IgD-negative memory B cell (primary cell): Measurements from ENCODE around the gene KIAA1217. TPM values are rescaled to one million over a fixed set of nuclear protein-coding genes. Genes with fewer than 3 reads are reported as not detected.
"Not testable (repeated sequence)": the region's sequence is repeated elsewhere in the genome, so short reads cannot be mapped to it uniquely, and the experiment has no call there.

Source experiments
- H3K27ac Mint-ChIP-seq, 3 donors: one replicate each; pipeline ENCODE4 v1.8.0; 2020 to 2022; ENCODE audit warnings: mild to moderate bottlenecking in 3 of 3, mixed read lengths in 3 of 3, moderate library complexity in 1 of 3
- H3K27me3 Mint-ChIP-seq: one replicate; pipeline ENCODE4 v1.8.0; 2021; ENCODE audit warnings: mixed read lengths
- H3K36me3 Mint-ChIP-seq: one replicate; pipeline ENCODE4 v1.8.0; 2020; ENCODE audit warnings: mild to moderate bottlenecking, mixed read lengths
- H3K4me1 Mint-ChIP-seq, 3 donors: one replicate each; pipeline ENCODE4 v1.8.0; 2020 to 2022; ENCODE audit warnings: mixed read lengths in 3 of 3, mild to moderate bottlenecking in 1 of 3
- H3K4me3 Mint-ChIP-seq, 4 donors: one replicate each; pipeline ENCODE4 v1.8.0; 2020 to 2022; ENCODE audit warnings: mild to moderate bottlenecking in 4 of 4, mixed read lengths in 4 of 4, moderate library complexity in 3 of 4
- H3K9me3 Mint-ChIP-seq, 3 donors: one replicate each; pipeline ENCODE4 v1.8.0; 2020 to 2021; ENCODE audit warnings: mixed read lengths in 3 of 3, mild to moderate bottlenecking in 1 of 3
- polyA plus RNA-seq: library from polyadenylated mRNA; unstranded; fragments of 300-500 nt; fragmentation: Illumina TruSeq; gene quantifications from one replicate; pipeline ENCODE4 v1.2.3, GENCODE V29; 2021

KIAA1217 gene
- polyA plus RNA-seq, 1 donor from 2014 or later = not detected

DNA sequence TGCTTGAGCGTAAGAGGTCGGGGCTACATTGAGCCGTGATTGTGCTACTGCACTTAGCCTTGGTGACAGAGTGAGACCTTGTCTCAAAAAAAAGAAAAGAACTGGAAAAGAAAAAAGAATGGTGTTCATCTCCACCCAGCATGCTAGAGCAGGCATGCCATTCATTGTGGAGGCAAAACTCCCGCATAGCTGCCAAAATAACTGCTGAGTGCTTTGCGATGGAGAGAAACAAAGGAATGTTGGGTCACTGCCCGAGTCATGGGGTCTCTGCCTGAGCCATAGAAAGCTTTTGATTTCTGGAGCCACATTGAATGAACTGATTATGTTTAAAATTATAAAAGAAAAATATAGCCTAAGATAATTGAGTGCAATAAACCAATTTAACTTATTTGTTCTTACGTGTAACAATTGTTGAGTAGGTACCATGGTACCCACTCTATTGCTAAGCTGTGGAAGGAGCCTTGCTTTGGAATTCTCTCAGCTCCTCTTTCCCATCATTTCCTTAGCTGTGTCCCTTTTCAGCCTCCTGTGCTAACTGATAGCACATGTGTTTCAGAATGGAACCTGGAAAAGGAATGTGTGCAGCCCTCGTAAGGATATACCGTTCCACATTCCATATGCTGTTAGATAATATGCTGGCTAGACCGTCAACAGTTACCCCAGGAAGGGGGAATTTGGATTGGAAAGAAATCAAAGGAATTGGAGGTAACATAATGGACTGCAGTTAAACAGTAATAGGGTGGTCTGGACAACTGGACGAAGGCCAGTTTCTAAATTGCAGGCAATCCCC, 99.0 kb downstream of the KIAA1217 start:
- Mint-ChIP-seq H3K4me3 (no peak overlapping the region), H3K9me3 (peaks cover 0 to 9% (median 2%) of the 10 kb centered on the region in 3 donors), H3K4me1 (no peaks in the 10 kb centered on the region), H3K27me3 (no peaks in the 10 kb centered on the region), H3K36me3 (no peaks in the 10 kb centered on the region), H3K27ac (no peak overlapping the region)

GRCh38 chr10:24310104-24310503, 101.2 kb downstream of the KIAA1217 start:
- Mint-ChIP-seq H3K27ac (no peak overlapping the region), H3K9me3 (peaks cover 0 to 9% (median 5%) of the 10 kb centered on the region in 3 donors), H3K4me1 (no peaks in the 10 kb centered on the region), H3K27me3 (no peaks in the 10 kb centered on the region), H3K4me3 (no peak overlapping the region), H3K36me3 (no peaks in the 10 kb centered on the region)

GRCh38 chr10:24311888-24312287, 103.0 kb downstream of the KIAA1217 start:
- Mint-ChIP-seq H3K4me1 (no peaks in the 10 kb centered on the region), H3K27ac (peak overlapping the region in 1 of 3 donors; percentile 27), H3K36me3 (no peaks in the 10 kb centered on the region), H3K9me3 (peaks cover 0 to 9% (median 3%) of the 10 kb centered on the region in 3 donors), H3K27me3 (no peaks in the 10 kb centered on the region), H3K4me3 (no peak overlapping the region)

DNA sequence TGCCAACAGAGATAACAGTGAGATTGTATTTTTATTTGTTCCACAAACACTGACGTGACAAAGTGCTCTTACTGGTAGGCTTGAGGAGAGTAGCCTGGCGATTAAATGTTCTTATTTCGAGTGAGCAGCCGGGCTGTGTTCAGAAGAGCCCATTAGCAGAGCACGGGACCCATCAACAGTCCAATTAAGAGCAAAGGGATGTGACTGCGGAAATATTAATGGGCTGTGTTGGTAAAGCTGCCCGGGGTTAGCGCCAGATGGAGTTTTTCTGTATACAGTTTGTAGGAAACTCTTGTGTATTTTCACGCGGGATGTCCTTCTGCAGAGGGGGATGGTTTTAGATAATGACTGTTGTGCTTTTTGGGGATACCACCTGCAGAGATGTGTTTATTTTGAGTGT, 104.3 kb downstream of the KIAA1217 start:
- no peaks in the 10 kb centered on the region for H3K36me3 Mint-ChIP-seq
- no peaks in the 10 kb centered on the region for H3K4me1 Mint-ChIP-seq
- H3K27me3 Mint-ChIP-seq = no peaks in the 10 kb centered on the region
- H3K27ac Mint-ChIP-seq = no peak overlapping the region
- peaks cover 0 to 9% (median 5%) of the 10 kb centered on the region in 3 donors for H3K9me3 Mint-ChIP-seq
- no peak overlapping the region for H3K4me3 Mint-ChIP-seq

DNA sequence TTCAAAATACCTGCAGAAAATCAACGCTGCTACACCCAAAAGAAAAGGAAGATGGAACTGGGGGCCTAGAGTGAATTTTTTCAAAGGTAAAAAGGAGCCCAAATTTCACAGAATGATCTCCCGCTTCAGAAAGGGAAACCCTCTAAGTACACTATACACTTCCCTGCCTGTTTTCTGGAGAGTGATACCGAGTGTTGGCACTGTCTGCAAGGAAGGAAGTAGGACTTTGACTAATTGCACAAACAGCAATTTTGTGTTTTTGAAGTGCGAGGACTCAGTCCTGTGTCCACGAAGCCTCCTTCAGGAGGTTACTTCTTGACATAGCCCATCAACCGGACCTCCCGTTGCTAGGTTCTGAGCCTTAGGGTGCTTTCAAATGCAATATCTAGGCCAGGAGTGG, 106.3 kb downstream of the KIAA1217 start:
- Mint-ChIP-seq H3K4me3 (no peak overlapping the region), H3K27me3 (no peaks in the 10 kb centered on the region), H3K4me1 (no peaks in the 10 kb centered on the region), H3K27ac (no peak overlapping the region), H3K9me3 (peaks cover 0 to 9% (median 5%) of the 10 kb centered on the region in 3 donors), H3K36me3 (no peaks in the 10 kb centered on the region)

- Mint-ChIP-seq H3K36me3 (no peaks in the 10 kb centered on the region), H3K4me1 (no peaks in the 10 kb centered on the region), H3K27ac (peak overlapping the region in 1 of 3 donors; percentile 14), H3K27me3 (no peaks in the 10 kb centered on the region), H3K4me3 (no peak overlapping the region), H3K9me3 (peaks cover 0 to 3% (median 1%) of the 10 kb centered on the region in 3 donors)
Observed at GRCh38 chr10:24318517-24318916, 109.6 kb downstream of the KIAA1217 start.

DNA sequence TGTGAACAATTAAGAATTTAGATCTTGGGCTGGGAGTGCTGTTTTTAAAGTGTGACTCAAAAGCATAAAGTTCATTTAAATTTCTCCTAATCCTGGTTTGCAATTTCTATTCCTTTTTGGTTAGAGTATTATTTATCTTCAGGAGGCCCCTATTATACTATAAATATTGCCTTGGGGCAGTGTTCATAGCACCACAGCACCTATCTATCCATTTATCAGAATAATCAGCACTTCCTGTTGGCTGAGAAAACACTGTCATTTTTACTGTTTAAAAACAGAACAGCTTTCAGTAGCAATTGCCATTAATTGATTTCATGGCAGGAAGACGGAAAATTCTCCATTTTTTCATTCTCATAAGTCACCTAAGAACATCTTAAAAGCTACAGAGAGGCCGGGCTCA, 111.4 kb downstream of the KIAA1217 start:
- Mint-ChIP-seq H3K36me3 (no peaks in the 10 kb centered on the region), H3K4me3 (no peak overlapping the region), H3K27ac (no peak overlapping the region), H3K4me1 (no peaks in the 10 kb centered on the region), H3K27me3 (no peaks in the 10 kb centered on the region), H3K9me3 (peaks cover 0 to 2% (median 1%) of the 10 kb centered on the region in 3 donors)

DNA sequence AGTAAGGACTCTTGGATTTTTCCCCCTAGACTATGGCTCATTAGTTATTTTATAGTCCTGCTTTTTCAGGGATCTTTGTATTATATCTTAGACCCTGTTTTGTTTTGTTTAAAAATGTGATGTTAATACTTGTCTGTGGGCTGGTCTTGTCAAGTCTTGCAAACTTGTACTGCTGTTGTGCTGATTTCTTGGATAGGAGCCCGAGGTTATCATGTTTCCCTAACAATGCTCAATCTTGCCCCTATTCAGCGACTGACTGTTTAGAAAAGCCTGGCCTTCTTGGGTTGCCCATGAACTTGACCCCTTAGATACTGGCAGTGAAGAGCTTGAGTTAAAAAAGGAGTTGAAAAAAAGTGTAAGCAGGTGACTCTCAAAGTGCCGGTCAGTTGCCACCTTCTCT, 115.7 kb downstream of the KIAA1217 start:
- Mint-ChIP-seq H3K36me3 (no peaks in the 10 kb centered on the region), H3K4me3 (no peak overlapping the region), H3K9me3 (peaks cover 5 to 8% (median 6%) of the 10 kb centered on the region in 3 donors), H3K4me1 (no peaks in the 10 kb centered on the region), H3K27me3 (no peaks in the 10 kb centered on the region), H3K27ac (no peak overlapping the region)

DNA sequence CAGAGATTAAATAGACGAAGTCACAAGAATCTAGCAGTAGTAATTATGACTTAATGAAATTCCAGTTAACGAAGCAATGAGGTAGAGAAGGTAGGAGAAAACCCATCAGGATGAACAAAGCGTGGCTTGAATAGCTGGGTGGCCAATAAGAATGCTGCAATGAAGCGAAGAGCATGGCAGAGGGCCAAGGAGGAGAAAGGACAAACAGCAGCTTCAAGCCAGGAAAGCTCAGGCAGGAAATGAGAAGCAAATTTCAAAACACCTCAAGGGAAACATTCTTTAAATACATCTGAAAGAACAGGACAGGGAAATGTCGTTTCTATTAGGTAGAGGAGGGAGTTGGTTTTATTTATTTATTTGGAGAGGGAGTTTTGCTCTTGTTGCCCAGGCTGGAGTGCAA, 122.5 kb downstream of the KIAA1217 start:
- Mint-ChIP-seq H3K27me3 (no peaks in the 10 kb centered on the region), H3K4me1 (no peaks in the 10 kb centered on the region), H3K27ac (no peak overlapping the region), H3K4me3 (no peak overlapping the region), H3K9me3 (peaks cover 6 to 9% (median 9%) of the 10 kb centered on the region in 3 donors), H3K36me3 (no peaks in the 10 kb centered on the region)

GRCh38 chr10:24333736-24334135, 124.8 kb downstream of the KIAA1217 start:
- H3K9me3 Mint-ChIP-seq = peaks cover 2 to 6% (median 4%) of the 10 kb centered on the region in 3 donors
- no peaks in the 10 kb centered on the region for H3K36me3 Mint-ChIP-seq
- no peaks in the 10 kb centered on the region for H3K4me1 Mint-ChIP-seq
- H3K27me3 Mint-ChIP-seq = no peaks in the 10 kb centered on the region
- H3K27ac Mint-ChIP-seq = no peak overlapping the region
- no peak overlapping the region for H3K4me3 Mint-ChIP-seq

- H3K9me3 Mint-ChIP-seq = peaks cover 2 to 5% (median 4%) of the 10 kb centered on the region in 3 donors
- no peaks in the 10 kb centered on the region for H3K27me3 Mint-ChIP-seq
- H3K36me3 Mint-ChIP-seq = no peaks in the 10 kb centered on the region
- no peak overlapping the region for H3K27ac Mint-ChIP-seq
- H3K4me1 Mint-ChIP-seq = no peaks in the 10 kb centered on the region
- H3K4me3 Mint-ChIP-seq = no peak overlapping the region
Observed at GRCh38 chr10:24334279-24334939, 125.5 kb downstream of the KIAA1217 start.

- not testable (repeated sequence) for H3K4me3 Mint-ChIP-seq, H3K27ac Mint-ChIP-seq, H3K9me3 Mint-ChIP-seq, H3K4me1 Mint-ChIP-seq, H3K36me3 Mint-ChIP-seq, H3K27me3 Mint-ChIP-seq
Observed at GRCh38 chr10:24337723-24338122, 128.8 kb downstream of the KIAA1217 start.

- H3K36me3 Mint-ChIP-seq = no peaks in the 10 kb centered on the region
- H3K9me3 Mint-ChIP-seq = peaks cover 0 to 2% (median 2%) of the 10 kb centered on the region in 3 donors
- H3K27me3 Mint-ChIP-seq = no peaks in the 10 kb centered on the region
- H3K27ac Mint-ChIP-seq = no peak overlapping the region
- H3K4me3 Mint-ChIP-seq = no peak overlapping the region
- H3K4me1 Mint-ChIP-seq = no peaks in the 10 kb centered on the region
Observed at GRCh38 chr10:24339387-24339786, 130.4 kb downstream of the KIAA1217 start.

DNA sequence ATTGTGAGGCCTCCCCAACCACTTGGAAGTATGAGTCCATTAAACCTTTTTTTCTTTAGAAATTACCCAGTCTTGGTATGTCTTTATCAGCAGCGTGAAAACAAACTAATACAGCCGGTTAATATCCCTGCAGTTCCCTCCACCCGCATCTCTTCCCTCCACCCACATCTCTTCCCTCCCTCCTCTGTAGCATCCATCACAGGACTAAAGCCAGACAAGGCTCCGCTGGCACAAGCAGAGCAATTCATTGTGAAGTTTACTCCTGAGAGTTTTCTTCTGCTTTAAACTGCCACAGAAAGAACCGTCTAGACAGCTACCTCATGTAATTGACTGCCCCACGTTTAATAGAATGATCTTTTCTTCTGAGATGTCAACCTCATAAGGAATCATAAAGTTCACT, 131.5 kb downstream of the KIAA1217 start:
- Mint-ChIP-seq H3K27me3 (no peaks in the 10 kb centered on the region), H3K36me3 (no peaks in the 10 kb centered on the region), H3K9me3 (peaks cover 0 to 2% (median 2%) of the 10 kb centered on the region in 3 donors), H3K4me3 (no peak overlapping the region), H3K4me1 (no peaks in the 10 kb centered on the region), H3K27ac (no peak overlapping the region)

DNA sequence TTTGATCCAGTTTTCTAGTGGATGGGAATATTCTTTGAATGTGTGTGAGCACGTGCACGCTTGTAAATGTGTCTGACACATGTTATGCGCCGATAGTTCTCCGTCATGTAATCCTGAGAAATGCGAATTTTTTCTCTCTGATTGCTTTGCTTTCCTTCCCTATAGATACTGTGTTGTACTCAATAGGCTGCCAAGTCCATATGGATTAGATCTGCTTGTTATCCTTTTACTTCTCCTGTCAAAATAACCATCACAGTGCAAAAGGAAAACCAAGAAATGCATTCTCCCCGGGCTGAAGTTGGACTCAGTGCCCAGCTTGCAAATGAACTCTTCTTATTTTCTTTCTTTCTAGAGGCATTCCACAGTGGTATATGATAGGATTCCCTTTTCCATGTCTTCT, 131.9 kb downstream of the KIAA1217 start:
- no peaks in the 10 kb centered on the region for H3K36me3 Mint-ChIP-seq
- H3K27ac Mint-ChIP-seq = no peak overlapping the region
- H3K4me1 Mint-ChIP-seq = no peaks in the 10 kb centered on the region
- H3K9me3 Mint-ChIP-seq = peaks cover 0 to 2% (median 2%) of the 10 kb centered on the region in 3 donors
- no peaks in the 10 kb centered on the region for H3K27me3 Mint-ChIP-seq
- H3K4me3 Mint-ChIP-seq = no peak overlapping the region

- H3K27me3 Mint-ChIP-seq = no peaks in the 10 kb centered on the region
- H3K4me1 Mint-ChIP-seq = no peaks in the 10 kb centered on the region
- H3K4me3 Mint-ChIP-seq = no peak overlapping the region
- no peak overlapping the region for H3K27ac Mint-ChIP-seq
- H3K9me3 Mint-ChIP-seq = peaks cover 0 to 2% (median 2%) of the 10 kb centered on the region in 3 donors
- H3K36me3 Mint-ChIP-seq = no peaks in the 10 kb centered on the region
Observed at GRCh38 chr10:24341371-24341770, 132.4 kb downstream of the KIAA1217 start.
